PC-9 (cell line): Measurements from ENCODE around the gene EFTUD2. TPM values are rescaled to one million over a fixed set of nuclear protein-coding genes. Genes with fewer than 3 reads are reported as not detected.

Experiments used
- BruUV-seq: library from RNA; stranded (reverse); fragments of 400-500 nt; replicated peaks from 2 replicates; lab custom pipeline; 2021; lab: Mats Ljungman, UMichigan
- CTCF ChIA-PET: fragments of 300-600 bp; sonication (Branson Sonifier 250); formaldehyde crosslinking; loops from one replicate; lab custom pipeline; 2022; ENCODE audit warnings: antibody characterized with exemption; lab: Charles Lee
- POLR2A ChIA-PET: fragments of 300-600 bp; sonication (Branson Sonifier 250); formaldehyde crosslinking; loops from one replicate; lab custom pipeline; 2022; ENCODE audit warnings: antibody characterized with exemption; ENCODE audit not compliant: unreplicated experiment; lab: Charles Lee
- DNase-seq, 2 experiments: peaks; one replicate each; pipeline versions ENCODE4 v3.0.0 to v3.0.0-alpha.2; 2015 to 2022; ENCODE audit warnings: mixed read lengths in 1 of 2
- H2AFZ ChIP-seq: fragments of 200-600 bp; sonication (generic); 2 replicates; pipeline ENCODE4 v1.8.1; 2017; ENCODE audit warnings: antibody characterized with exemption
- H3F3A ChIP-seq: fragments of 200-600 bp; sonication (generic); 2 replicates; pipeline ENCODE4 v1.8.1; 2017; ENCODE audit warnings: antibody characterized with exemption, mild to moderate bottlenecking, low read depth; ENCODE audit not compliant: insufficient read depth
- H3K27ac ChIP-seq: fragments of 200-600 bp; sonication (generic); 2 replicates; pipeline ENCODE4 v1.6.1; 2016; ENCODE audit warnings: mixed run types
- H3K27me3 ChIP-seq: fragments of 200-600 bp; sonication (generic); 2 replicates; pipeline ENCODE4 v1.6.1; 2016; ENCODE audit warnings: low read depth, mixed run types; ENCODE audit not compliant: insufficient read depth
- H3K36me3 ChIP-seq: fragments of 200-600 bp; sonication (generic); 2 replicates; pipeline ENCODE4 v1.6.1; 2016; ENCODE audit warnings: low read depth, mixed run types
- H3K4me1 ChIP-seq: fragments of 200-600 bp; sonication (generic); replicated peaks from 2 replicates; pipeline ENCODE4 v1.6.1; 2016; ENCODE audit warnings: mixed run types; ENCODE audit not compliant: insufficient read depth
- H3K4me2 ChIP-seq: fragments of 200-600 bp; sonication (generic); 2 replicates; pipeline ENCODE4 v1.6.1; 2017; ENCODE audit warnings: mixed run types
- H3K4me3 ChIP-seq: fragments of 200-600 bp; sonication (generic); 2 replicates; pipeline ENCODE4 v1.6.1; 2016; ENCODE audit warnings: mixed run types
- H3K79me2 ChIP-seq: fragments of 200-600 bp; sonication (generic); 2 replicates; pipeline ENCODE4 v1.6.1; 2017; ENCODE audit warnings: low read depth, mixed run types
- H3K9me2 ChIP-seq: fragments of 200-600 bp; sonication (generic); 2 replicates; pipeline ENCODE4 v1.8.1; 2017; ENCODE audit warnings: mild to moderate bottlenecking; ENCODE audit not compliant: insufficient read depth
- H3K9me3 ChIP-seq: fragments of 200-600 bp; sonication (generic); 2 replicates; pipeline ENCODE4 v1.8.1; 2016; ENCODE audit warnings: low read depth; ENCODE audit not compliant: insufficient read depth
- H4K20me1 ChIP-seq: fragments of 200-600 bp; sonication (generic); 2 replicates; pipeline ENCODE4 v1.8.1; 2017; ENCODE audit not compliant: insufficient read depth
- EZH2 ChIP-seq: fragments of 200-600 bp; sonication (generic); IDR thresholded peaks from 2 replicates; pipeline ENCODE4 v1.8.0; 2017; ENCODE audit warnings: antibody characterized with exemption, low read depth
- intact Hi-C: fragments of 100-400 bp; cut with micrococcal nuclease; formaldehyde crosslinking; loops from one replicate; pipeline ENCODE4 v1.10.0; 2022; ENCODE audit not compliant: unreplicated experiment
- total RNA-seq: library from RNA; stranded (reverse); gene quantifications from 2 replicates; pipeline ENCODE4 v1.2.3, GENCODE V29; 2021
- TF ChIP-seq, protein P1 (sequence below): fragments of 200-600 bp; sonication (generic); conservative IDR thresholded peaks from 2 replicates; pipeline ENCODE4 v1.6.1; 2017; ENCODE audit warnings: mixed run types, antibody characterized with exemption, mild to moderate bottlenecking, moderate library complexity

Gene EFTUD2
- total RNA-seq, 1 experiment from 2014 or later = 126 TPM

DNA sequence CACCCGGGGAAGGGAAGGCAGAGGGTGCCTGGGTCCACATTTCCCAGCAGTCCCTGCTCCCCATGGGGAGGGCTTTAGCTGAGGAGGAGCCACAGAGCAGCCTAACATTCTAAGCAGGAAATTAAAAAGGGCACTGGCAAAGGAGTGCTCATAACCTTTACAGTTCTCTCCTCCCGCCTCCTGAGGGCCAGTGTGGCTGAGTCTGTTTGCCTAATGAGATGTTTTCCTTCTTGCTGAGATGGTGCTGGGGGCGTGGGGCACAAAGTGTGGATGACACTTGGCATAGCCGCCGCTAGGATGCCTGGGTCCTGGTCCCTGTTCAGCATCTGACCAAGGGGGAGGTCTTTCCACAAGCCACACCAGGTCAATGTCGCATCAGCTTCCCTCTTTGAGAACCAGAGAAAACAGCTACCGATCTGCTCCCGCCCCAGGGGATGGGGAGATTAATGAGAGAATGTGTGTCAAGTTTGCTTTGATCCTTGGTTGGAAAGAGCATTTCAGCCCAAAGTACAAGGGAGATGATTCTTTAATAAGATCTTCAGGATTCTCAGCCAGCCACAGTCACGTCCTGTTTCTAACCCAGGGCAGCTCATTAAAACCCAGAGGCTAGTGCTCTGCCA is 42.6 kb upstream of the EFTUD2 start:
- intact Hi-C loops = loop anchor here (5.0 kb wide), 1 partner anchor 75 kb away; no protein-coding TSS in a partner anchor
- Histone ChIP-seq H3F3A (peaks cover 31% of the 10 kb centered on the region), H3K9me2 (no peaks in the 10 kb centered on the region), H3K4me2 (peak overlapping the region; percentile 16; the same call in 1 of the 2 replicates), H3K27ac (peak overlapping the region; percentile 26; the same call in 1 of the 2 replicates), H3K9me3 (no peaks in the 10 kb centered on the region), H3K4me3 (no peak overlapping the region), H3K79me2 (peaks cover 99% of the 10 kb centered on the region), H2AFZ (no peak overlapping the region), H3K36me3 (peaks cover 12% of the 10 kb centered on the region), H3K4me1 (peaks cover 53% of the 10 kb centered on the region), H3K27me3 (no peaks in the 10 kb centered on the region), H4K20me1 (no peaks in the 10 kb centered on the region; the same call in 1 of the 2 replicates)
- BruUV-seq = no TSS peak
- no peak for TF ChIP-seq EZH2
- TF ChIP-seq, protein P1, sequence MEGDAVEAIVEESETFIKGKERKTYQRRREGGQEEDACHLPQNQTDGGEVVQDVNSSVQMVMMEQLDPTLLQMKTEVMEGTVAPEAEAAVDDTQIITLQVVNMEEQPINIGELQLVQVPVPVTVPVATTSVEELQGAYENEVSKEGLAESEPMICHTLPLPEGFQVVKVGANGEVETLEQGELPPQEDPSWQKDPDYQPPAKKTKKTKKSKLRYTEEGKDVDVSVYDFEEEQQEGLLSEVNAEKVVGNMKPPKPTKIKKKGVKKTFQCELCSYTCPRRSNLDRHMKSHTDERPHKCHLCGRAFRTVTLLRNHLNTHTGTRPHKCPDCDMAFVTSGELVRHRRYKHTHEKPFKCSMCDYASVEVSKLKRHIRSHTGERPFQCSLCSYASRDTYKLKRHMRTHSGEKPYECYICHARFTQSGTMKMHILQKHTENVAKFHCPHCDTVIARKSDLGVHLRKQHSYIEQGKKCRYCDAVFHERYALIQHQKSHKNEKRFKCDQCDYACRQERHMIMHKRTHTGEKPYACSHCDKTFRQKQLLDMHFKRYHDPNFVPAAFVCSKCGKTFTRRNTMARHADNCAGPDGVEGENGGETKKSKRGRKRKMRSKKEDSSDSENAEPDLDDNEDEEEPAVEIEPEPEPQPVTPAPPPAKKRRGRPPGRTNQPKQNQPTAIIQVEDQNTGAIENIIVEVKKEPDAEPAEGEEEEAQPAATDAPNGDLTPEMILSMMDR = no peak
- no peak for DNase-seq
- ChIA-PET POLR2A (no interaction called here), CTCF (interaction anchor here (0.5 to 0.6 kb wide), 2 partner anchors 10 to 80 kb away, joined by 3 to 4 read pairs; no protein-coding TSS in a partner anchor)

DNA sequence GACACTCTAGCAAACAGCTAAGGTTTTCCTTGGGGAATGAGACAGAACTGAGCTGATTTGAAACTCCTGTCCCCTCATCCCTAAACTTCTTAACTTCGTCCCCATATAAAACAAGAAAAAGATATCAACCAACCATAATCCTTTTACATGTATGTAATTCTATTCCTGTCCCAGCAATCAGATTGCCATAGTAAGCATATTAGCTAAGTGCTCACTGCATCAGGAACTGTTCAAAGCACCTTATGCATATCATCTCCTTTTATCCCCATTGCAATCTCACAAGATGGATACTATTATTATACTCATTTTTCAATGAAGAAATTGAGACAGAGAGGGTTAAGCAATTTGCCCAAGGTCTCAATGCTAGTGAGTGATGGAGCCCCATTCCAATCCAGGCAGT is 41.5 kb upstream of the EFTUD2 start:
- no peaks in the 10 kb centered on the region for H3K9me3 ChIP-seq
- no peak overlapping the region for H3K4me3 ChIP-seq
- peak overlapping the region; percentile 59 for H3K4me2 ChIP-seq
- ChIA-PET CTCF (no interaction called here), POLR2A (no interaction called here)
- no peaks in the 10 kb centered on the region for H3K9me2 ChIP-seq
- DNase-seq = no peak
- no peaks in the 10 kb centered on the region for H3K27me3 ChIP-seq
- peaks cover 43% of the 10 kb centered on the region for H3K4me1 ChIP-seq
- no peaks in the 10 kb centered on the region; the same call in 1 of the 2 replicates for H4K20me1 ChIP-seq
- no TSS peak for BruUV-seq
- peak overlapping the region; percentile 62 for H3K27ac ChIP-seq
- intact Hi-C loops = loop anchor here (5.0 kb wide), 1 partner anchor 77 kb away; no protein-coding TSS in a partner anchor
- TF ChIP-seq, protein P1 = no peak
- TF ChIP-seq EZH2 = no peak
- H2AFZ ChIP-seq = no peak overlapping the region
- peaks cover 31% of the 10 kb centered on the region for H3F3A ChIP-seq
- peaks cover 12% of the 10 kb centered on the region for H3K36me3 ChIP-seq
- H3K79me2 ChIP-seq = peaks cover 90% of the 10 kb centered on the region

- Histone ChIP-seq H4K20me1 (no peaks in the 10 kb centered on the region; the same call in 1 of the 2 replicates), H3K4me1 (peaks cover 38% of the 10 kb centered on the region), H3K79me2 (peaks cover 85% of the 10 kb centered on the region), H3K4me2 (peak overlapping the region; percentile 59), H3K4me3 (no peak overlapping the region), H2AFZ (no peak overlapping the region), H3K9me2 (no peaks in the 10 kb centered on the region), H3K27me3 (no peaks in the 10 kb centered on the region), H3K27ac (peak overlapping the region; percentile 62), H3K9me3 (no peaks in the 10 kb centered on the region), H3F3A (peaks cover 31% of the 10 kb centered on the region), H3K36me3 (peaks cover 12% of the 10 kb centered on the region)
- BruUV-seq = no TSS peak
- POLR2A ChIA-PET = no interaction called here
- TF ChIP-seq, protein P1 = no peak
- TF ChIP-seq EZH2 = no peak
- DNase-seq = peak; percentile 48 to 69
- intact Hi-C loops = loop anchor here (5.0 kb wide), 1 partner anchor 77 kb away; no protein-coding TSS in a partner anchor
- CTCF ChIA-PET = interaction anchor here (0.5 kb wide), 1 partner anchor 10 kb away, joined by 4 read pairs; no protein-coding TSS in a partner anchor
Measured at GRCh38 chr17:44940317-44940716, 41.1 kb upstream of the EFTUD2 start.
